NCI-H524 treated with DMSO at 0.1 percent for 48 hours (cell line): ENCODE measurements around the gene NUDT3.
"Not testable (repeated sequence)": the region's sequence is repeated elsewhere in the genome, so short reads cannot be mapped to it uniquely, and the experiment has no call there.

Source experiments
- DNase-seq: peaks from one replicate; lab custom pipeline; 2025; lab: John Stamatoyannopoulos, UW

The NUDT3 gene

DNA sequence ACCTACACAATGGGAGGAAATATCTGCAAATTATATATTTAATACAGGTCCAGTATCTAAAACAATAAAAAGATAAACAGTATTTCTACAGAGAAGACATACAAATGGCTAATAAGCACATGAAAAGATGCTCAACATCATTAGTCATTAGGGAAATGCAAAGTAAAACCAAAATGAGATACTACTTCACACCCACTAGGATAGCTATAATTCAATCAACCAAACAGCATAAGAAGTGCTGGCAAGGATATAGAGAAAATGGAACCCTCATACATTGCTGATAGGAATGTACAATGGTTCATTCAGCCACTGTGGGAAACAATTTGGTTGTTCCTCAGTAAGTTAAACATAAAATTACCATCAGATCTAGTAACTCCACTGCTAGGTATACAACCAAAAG lies 48.7 kb downstream of the NUDT3 start:
- no peak for DNase-seq

DNA sequence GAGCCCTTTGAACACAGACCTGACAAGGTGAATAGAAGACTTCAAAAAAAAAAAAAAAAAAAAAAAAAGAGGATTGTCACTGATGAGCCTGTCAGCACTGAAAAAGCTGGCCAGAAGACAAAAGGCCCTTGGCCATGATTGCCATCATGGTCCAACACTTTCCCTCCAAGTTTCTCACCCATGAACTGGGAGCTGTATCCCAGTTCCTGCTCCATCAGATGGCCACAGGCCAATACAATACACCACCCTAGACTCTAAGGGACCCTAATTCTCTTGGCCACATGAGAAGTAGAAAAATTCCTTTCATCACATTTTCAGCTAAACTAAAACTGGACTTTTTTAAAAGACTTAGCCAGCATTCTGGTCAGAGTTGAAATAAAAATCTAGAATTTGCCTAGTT lies 50.2 kb downstream of the NUDT3 start:
- DNase-seq: no peak

GRCh38 chr6:34341481-34341971 lies 50.9 kb downstream of the NUDT3 start:
- DNase-seq: no peak

DNA sequence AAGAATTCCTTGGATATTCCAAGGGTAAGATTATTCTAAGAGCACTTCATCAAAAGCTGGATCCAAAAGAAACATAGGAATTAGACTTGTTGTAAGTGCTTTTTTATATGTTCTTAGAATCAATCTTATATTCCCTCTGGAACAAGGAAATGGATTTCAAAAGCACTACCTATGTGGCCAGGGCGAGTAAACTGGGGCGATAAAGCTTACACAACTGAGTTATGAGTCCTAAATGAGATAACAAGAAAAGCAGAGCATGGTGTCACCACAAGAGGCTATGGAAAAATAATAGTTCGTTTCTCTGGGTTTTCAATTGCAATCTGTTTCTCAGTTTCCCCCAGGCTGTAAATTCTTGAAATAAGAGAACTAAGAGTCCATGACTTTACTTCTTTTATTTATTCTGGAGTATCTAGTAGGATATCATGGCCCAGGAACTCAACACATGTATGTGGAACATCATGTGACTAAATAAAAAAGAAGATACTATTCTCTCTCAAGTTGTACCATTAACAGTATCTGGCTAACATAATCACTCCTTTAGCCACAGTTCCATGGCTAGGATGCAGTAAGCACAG lies 51.5 kb downstream of the NUDT3 start:
- DNase-seq: no peak

GRCh38 chr6:34340394-34340793 lies 52.1 kb downstream of the NUDT3 start:
- no peak for DNase-seq

- DNase-seq: no peak
Observed at GRCh38 chr6:34339971-34340370, 52.5 kb downstream of the NUDT3 start.

DNA sequence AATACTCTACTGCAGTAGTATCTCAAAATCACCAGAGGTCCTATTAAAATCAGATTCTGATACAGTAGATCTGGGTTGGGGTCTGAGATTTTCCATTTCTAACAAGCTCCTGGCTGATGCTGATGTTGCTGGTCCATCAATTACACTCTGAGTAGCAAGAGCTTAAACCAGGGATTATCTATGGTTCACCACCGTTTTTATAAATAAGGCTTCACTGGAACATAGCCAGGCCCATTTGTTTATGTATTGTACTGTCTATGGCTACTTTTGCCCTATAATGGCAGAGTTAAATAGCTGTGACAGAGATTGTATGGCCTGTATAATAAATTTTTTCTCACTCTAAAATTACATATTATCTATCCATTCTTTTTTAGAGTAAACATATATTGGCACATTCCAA lies 53.0 kb downstream of the NUDT3 start:
- no peak for DNase-seq

- peak; percentile 12 for DNase-seq
Observed at GRCh38 chr6:34338811-34339210, 53.7 kb downstream of the NUDT3 start.

- no peak for DNase-seq
Observed at GRCh38 chr6:34338377-34338776, 54.1 kb downstream of the NUDT3 start.

GRCh38 chr6:34334796-34335416 lies 57.6 kb downstream of the NUDT3 start:
- DNase-seq: no peak

DNA sequence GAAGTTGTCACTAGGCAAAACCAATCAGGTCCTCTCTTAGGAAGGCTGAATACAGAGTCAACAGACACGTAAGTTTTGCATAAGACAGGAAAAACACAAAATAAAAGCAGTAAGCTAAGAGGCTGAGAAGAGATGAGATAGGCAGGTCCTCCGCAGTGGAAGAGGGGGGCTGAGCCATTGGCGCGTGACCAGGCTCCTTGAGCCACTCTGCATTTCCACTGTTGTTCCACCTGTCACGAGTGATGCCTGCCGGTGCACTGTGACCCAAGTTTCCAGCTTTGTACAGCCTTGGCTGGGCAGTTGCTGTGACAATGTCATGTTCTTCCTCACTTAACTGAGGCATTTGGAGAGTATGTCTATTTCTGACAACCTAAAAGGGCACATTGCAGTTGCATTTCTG lies 58.6 kb downstream of the NUDT3 start:
- DNase-seq: no peak

- DNase-seq: no peak
Observed at GRCh38 chr6:34332251-34333198, 59.9 kb downstream of the NUDT3 start.

GRCh38 chr6:34331371-34332050 lies 61.0 kb downstream of the NUDT3 start:
- no peak for DNase-seq

DNA sequence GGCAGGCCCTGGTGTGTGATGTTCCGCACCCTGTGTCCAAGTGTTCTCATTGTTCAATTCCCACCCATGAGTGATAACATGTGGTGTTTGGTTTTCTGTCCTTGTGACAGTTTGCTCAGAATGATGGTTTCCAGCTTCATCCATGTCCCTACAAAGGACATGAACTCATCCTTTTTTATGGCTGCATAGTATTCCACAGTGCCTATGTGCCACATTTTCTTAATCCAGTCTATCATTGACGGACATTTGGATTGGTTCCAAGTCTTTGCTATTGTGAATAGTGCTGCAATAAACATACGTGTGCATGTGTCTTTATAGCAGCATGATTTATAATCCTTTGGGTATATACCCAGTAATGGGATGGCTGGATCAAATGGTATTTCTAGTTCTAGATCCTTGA lies 62.7 kb downstream of the NUDT3 start:
- DNase-seq: not testable (repeated sequence)

DNA sequence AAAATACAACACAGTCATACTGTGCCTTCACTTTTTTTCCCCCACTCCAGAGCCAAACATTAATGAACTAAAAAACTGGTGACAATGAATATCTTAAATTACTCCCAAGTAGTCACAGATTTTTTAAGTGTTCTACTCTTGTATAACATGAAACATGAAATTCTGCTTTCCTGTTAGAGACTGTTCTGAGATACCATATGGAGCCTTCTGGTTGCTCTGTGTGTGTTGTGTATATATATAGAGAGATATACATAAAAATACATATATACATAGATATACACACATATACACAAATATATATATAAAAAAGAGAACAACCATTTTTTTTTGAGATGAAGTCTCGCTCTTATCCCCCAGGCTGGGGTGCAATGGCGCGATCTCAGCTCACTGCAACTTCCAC lies 63.5 kb downstream of the NUDT3 start:
- no peak for DNase-seq

- not testable (repeated sequence) for DNase-seq
Observed at GRCh38 chr6:34327313-34328205, 64.9 kb downstream of the NUDT3 start.

DNA sequence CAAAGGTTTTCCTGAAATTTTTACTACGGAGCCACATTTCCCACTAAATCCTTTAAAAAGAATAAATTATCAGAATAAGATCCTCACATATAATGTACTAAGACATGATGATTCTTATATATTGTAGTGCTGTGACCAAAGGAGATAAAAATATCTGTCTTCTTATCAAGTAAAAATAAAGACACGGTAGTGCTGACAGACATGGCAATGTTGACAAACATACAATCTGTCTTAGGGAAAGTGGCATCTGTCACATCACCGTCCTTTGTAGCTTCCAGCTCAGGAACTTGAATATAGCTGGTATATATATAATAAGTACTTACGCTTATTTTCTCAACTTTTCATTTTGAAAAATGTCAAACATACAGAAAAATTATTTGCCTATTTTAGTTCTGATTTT lies 66.8 kb downstream of the NUDT3 start:
- no peak for DNase-seq

- DNase-seq: no peak
Observed at GRCh38 chr6:34324738-34325444, 67.6 kb downstream of the NUDT3 start.

GRCh38 chr6:34324221-34324620 lies 68.2 kb downstream of the NUDT3 start:
- not testable (repeated sequence) for DNase-seq

DNA sequence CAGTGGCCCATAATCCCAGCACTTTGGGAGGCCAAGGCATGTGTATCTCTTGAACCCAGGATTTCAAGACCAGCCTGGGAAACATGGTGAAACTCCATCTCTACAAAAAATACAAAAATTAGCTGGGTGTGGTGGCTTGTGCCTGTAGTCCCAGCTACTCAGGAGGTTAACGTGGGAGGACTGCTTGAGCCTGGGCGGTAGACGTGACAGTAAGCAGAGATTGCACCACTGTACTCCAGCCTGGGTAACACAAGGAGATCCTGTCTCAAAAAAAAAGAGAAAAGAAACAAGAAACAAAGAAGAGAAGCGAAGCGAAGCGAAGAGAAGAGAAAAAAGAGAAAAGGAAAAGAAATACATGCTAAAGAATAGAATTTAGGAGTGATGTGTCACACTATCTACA lies 69.2 kb downstream of the NUDT3 start:
- no peak for DNase-seq

DNA sequence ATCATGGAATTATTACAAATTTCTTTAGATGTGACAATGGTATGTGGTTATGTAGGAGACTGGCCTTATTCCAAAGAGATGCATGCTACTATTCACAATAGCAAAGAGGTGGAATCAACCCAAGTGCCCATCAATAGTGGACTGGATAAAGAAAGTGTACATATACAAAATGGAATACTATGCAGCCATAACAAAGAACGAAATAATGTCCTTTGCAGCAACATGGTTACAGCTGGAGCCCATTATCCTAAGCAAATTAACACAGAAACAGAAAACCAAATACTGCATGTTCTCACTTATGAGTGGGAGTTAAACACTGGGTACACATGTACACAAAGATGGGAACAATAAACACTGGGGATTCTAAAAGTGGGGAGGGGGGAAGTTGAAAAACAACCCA lies 69.7 kb downstream of the NUDT3 start:
- no peak for DNase-seq
